Measurements from ENCODE around the gene SYT13. TPM values are rescaled to one million over a fixed set of nuclear protein-coding genes. Genes with fewer than 3 reads are reported as not detected.

Gene SYT13
- total and polyA plus RNA-seq, 2 experiments from 2014 or later: 1.7 to 11.5 TPM

DNA sequence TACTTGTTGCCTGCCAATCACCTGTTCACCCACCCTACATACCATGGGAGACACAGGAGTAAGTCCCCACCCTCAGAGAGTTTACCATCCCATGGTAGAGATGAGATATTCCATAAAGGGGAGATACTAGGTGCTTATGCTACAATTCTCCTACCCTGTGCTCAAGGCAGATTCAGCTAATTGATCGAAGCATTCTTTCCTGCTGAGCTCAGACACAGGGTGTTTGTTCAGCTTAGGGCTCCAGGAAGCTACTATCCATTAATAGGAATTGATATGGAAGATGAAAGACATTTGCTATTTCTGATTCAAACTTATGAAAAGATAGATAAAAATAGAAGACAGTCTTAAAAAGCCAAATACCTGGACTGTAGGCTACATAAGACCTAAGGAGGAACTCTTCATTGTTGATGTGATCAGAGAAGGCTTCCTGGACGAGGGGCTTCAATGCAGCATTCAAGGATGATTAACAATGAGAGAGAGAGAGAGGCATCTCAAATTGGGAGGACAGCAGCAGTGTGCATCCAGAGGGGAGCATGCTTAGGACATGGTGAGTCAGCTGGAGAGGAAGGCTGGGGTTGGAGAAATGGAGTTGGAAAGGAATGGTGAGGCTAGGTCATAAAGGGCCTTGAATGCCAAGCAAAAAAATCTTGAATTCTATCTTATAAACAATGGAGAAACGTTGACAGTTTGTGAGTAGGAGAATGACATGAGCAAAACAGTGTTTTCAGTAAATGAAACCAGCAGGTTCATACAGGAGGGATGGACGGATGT lies 15.0 kb downstream of the SYT13 start:
- peaks cover 6% of the 10 kb centered on the region for H3K27me3 ChIP-seq
- TF ChIP-seq, protein P1, sequence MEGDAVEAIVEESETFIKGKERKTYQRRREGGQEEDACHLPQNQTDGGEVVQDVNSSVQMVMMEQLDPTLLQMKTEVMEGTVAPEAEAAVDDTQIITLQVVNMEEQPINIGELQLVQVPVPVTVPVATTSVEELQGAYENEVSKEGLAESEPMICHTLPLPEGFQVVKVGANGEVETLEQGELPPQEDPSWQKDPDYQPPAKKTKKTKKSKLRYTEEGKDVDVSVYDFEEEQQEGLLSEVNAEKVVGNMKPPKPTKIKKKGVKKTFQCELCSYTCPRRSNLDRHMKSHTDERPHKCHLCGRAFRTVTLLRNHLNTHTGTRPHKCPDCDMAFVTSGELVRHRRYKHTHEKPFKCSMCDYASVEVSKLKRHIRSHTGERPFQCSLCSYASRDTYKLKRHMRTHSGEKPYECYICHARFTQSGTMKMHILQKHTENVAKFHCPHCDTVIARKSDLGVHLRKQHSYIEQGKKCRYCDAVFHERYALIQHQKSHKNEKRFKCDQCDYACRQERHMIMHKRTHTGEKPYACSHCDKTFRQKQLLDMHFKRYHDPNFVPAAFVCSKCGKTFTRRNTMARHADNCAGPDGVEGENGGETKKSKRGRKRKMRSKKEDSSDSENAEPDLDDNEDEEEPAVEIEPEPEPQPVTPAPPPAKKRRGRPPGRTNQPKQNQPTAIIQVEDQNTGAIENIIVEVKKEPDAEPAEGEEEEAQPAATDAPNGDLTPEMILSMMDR (IDR thresholded peaks at IDR 0.05; ENCODE audit: poor library complexity): no peak
- TF ChIP-seq EZH2 (IDR thresholded peaks at IDR 0.05; ENCODE audit: borderline replicate concordance): no peak
- TF ChIP-seq EZH2phosphoT487 (IDR thresholded peaks at IDR 0.05; ENCODE audit: low read depth, severe bottlenecking, unreplicated experiment): no peak
- no peaks in the 10 kb centered on the region for H4K20me1 ChIP-seq (ENCODE audit: insufficient read depth, poor library complexity, severe bottlenecking)
- no peak overlapping the region for H3K4me3 ChIP-seq
- no peaks in the 10 kb centered on the region for H3K36me3 ChIP-seq (replicated peaks; ENCODE audit: insufficient read depth, low read depth)
- H3K4me1 ChIP-seq (ENCODE audit: insufficient read depth): peaks cover 17% of the 10 kb centered on the region
- 77% methylated on average over 4 of the region's 4 CpGs for WGBS (ENCODE audit: low lambda C conversion rate, missing lambda C conversion rate)
- H3K79me2 ChIP-seq: no peaks in the 10 kb centered on the region
- DNase-seq (ENCODE audit: low spot score): no peak
- H2AFZ ChIP-seq: no peak overlapping the region
- H3K9me2 ChIP-seq (replicated peaks; ENCODE audit: insufficient read depth): no peaks in the 10 kb centered on the region
- H3K4me2 ChIP-seq: no peak overlapping the region
- H3K9me3 ChIP-seq (ENCODE audit: low read depth): no peaks in the 10 kb centered on the region
- H3K27ac ChIP-seq: peak overlapping the region; percentile 15

DNA sequence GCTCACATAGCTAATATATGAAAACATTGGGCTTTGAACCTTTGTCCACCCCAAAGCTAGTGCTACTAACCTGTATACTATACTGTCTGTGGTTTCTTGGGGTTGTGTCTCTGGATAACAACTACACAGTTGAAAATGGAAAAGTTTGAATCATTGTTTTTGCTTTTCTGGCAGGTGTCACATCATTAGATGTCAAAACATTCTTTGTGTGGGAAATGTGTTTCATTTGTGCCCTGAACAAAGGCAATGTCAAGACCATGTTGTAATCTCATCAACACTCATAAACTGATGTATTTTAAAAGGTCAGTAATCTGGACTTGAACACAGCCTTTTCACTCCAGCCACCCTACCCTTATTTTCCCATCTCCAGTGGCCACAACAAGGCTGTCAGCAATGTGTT lies 16.5 kb downstream of the SYT13 start:
- H3K79me2 ChIP-seq: no peaks in the 10 kb centered on the region
- no peaks in the 10 kb centered on the region for H4K20me1 ChIP-seq (ENCODE audit: insufficient read depth, poor library complexity, severe bottlenecking)
- no peak overlapping the region for H3K27ac ChIP-seq
- TF ChIP-seq, protein P1 (IDR thresholded peaks at IDR 0.05; ENCODE audit: poor library complexity): no peak
- TF ChIP-seq EZH2phosphoT487 (IDR thresholded peaks at IDR 0.05; ENCODE audit: low read depth, severe bottlenecking, unreplicated experiment): no peak
- no peak for TF ChIP-seq EZH2 (IDR thresholded peaks at IDR 0.05; ENCODE audit: borderline replicate concordance)
- DNase-seq (ENCODE audit: low spot score): no peak
- peaks cover 6% of the 10 kb centered on the region for H3K27me3 ChIP-seq
- no peak overlapping the region for H2AFZ ChIP-seq
- no peaks in the 10 kb centered on the region for H3K9me3 ChIP-seq (ENCODE audit: low read depth)
- H3K4me3 ChIP-seq: no peak overlapping the region
- H3K4me1 ChIP-seq (ENCODE audit: insufficient read depth): peaks cover 29% of the 10 kb centered on the region
- H3K9me2 ChIP-seq (replicated peaks; ENCODE audit: insufficient read depth): no peaks in the 10 kb centered on the region
- H3K4me2 ChIP-seq: no peak overlapping the region
- no peaks in the 10 kb centered on the region for H3K36me3 ChIP-seq (replicated peaks; ENCODE audit: insufficient read depth, low read depth)

DNA sequence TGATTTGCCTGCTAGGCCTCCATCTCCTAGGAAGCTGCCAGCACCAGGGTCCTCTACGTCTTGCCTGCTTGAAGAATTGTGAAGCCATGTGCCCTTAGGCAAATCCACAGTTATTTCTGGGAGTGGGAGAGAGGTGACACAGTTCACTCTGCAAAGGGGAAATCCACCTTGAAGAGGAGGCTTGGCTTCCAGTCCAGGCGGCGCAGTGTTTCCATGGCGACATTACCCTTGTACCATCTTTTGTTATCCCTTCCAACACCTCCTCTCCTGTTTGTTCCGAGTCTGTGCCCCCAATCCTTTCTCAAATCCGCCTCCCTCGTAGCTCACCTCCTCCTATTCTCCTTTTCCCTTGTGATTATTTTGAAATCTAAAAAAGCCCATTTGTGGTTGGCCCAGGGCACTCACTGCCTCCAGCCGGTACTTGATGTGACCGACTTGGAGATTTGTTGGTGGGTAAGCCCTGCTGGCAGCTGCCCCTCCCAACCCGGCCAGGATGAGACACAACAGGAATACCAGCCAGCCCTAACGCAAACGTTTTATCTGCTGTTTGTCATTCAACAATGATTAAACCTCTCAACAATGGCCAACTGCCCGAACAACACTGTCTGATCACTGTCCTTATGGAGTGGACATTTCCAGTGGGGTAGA lies 18.4 kb downstream of the SYT13 start:
- Histone ChIP-seq H3K4me3 (no peak overlapping the region), H3K4me2 (no peak overlapping the region), H4K20me1 (ENCODE audit: insufficient read depth, poor library complexity, severe bottlenecking) (no peaks in the 10 kb centered on the region), H3K27me3 (no peaks in the 10 kb centered on the region), H3K79me2 (no peaks in the 10 kb centered on the region), H3K27ac (no peak overlapping the region), H3K9me2 (replicated peaks; ENCODE audit: insufficient read depth) (no peaks in the 10 kb centered on the region), H3K9me3 (ENCODE audit: low read depth) (no peaks in the 10 kb centered on the region), H2AFZ (no peak overlapping the region), H3K36me3 (replicated peaks; ENCODE audit: insufficient read depth, low read depth) (no peaks in the 10 kb centered on the region), H3K4me1 (ENCODE audit: insufficient read depth) (peaks cover 29% of the 10 kb centered on the region)
- 60% methylated on average over 13 of the region's 13 CpGs for WGBS (ENCODE audit: low lambda C conversion rate, missing lambda C conversion rate)
- DNase-seq (ENCODE audit: low spot score): no peak
- TF ChIP-seq, protein P1 (IDR thresholded peaks at IDR 0.05; ENCODE audit: poor library complexity): no peak
- TF ChIP-seq EZH2phosphoT487 (IDR thresholded peaks at IDR 0.05; ENCODE audit: low read depth, severe bottlenecking, unreplicated experiment) (no peak), EZH2 (IDR thresholded peaks at IDR 0.05; ENCODE audit: borderline replicate concordance) (no peak)
